GM21717 (cell line): ENCODE data around the gene RIN1.
"Not testable (repeated sequence)": the region's sequence is repeated elsewhere in the genome, so short reads cannot be mapped to it uniquely, and the experiment has no call there.

ENCODE experiments used
- ATAC-seq: cut with Tn5 transposase; IDR thresholded peaks from one replicate; pipeline ENCODE4 v1.9.1; 2021; ENCODE audit warnings: mild to moderate bottlenecking, moderate library complexity; ENCODE audit not compliant: unreplicated experiment

Gene RIN1

DNA sequence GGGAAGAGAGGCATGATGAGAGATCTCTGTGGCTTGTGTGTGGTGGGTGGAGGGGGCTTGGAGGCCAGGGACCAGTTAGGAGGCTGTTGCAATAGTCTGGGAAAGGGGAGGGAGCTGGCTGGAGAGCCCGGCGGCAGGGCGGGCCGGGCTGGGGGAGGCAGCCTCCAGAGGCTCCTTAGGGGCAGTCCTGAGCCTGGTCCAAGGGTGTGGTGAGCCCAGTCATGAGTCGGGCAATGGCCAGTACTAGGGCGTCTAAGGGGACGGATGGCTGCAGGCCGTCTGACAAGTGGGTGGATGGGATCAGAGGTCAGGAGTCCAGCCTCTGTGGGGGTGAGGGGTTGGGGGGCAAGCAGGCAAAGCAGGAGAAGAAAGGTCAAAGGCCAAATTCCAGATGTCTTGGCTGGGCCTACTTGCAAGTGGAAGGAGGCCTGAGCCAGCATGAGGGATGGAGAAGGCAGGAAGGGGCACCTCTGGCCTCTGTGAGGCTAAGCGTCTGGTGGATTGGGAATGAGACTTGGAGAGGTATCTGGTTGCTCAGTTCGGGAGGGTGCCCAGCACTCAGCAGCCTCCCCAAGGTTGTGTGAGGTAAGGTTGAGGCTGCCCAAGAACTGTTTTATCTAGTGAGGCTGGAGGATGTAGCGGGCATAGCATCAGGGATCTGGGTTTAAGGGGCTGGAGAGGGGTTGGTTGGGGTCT, 13.4 kb downstream of the RIN1 start:
- ATAC-seq: no peak

DNA sequence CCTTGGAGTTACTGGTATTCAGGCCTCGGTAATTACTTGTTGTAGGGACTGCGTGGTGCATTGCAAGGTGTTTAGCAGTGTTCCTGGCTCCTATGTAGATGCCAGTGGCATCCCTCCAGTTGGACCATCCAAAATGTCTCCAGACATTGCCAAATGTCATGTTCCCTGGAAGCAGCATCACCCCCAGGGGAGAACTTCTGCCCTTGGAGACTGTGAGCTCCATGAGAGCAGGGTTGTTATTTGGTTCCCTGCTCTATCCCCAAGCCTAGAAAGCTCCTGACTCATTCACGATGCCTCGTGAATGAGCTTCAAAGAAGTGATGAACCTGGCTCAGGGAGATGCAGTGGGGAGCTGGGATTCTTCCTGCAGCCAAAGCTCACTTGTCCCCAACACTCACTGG, 14.6 kb downstream of the RIN1 start:
- no peak for ATAC-seq

DNA sequence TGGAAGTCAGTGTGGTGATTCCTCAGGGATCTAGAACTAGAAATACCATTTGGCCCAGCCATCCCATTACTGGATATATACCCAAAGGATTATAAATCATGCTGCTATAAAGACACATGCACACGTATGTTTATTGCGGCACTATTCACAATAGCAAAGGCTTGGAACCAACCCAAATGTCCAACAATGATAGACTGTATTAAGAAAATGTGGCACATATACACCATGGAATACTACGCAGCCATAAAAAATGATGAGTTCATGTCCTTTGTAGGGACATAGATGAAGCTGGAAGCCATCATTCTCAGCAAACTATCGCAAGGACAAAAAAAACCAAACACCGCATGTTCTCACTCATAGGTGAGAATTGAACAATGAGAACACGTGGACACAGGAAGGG, 15.5 kb downstream of the RIN1 start:
- ATAC-seq: not testable (repeated sequence)

DNA sequence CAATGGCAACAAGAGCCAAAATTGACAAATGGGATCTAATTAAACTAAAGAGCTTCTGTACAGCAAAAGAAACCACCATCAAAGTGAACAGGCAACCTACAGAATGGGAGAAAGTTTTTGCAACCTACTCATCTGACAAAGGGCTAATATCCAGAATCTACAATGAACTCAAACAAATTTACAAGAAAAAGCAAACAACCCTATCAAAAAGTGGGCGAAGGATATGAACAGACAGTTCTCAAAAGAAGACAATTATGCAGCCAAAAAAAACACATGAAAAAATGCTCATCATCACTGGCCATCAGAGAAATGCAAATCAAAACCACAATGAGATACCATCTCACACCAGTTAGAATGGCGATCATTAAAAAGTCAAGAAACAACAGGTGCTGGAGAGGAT, 15.9 kb downstream of the RIN1 start:
- ATAC-seq: not testable (repeated sequence)

DNA sequence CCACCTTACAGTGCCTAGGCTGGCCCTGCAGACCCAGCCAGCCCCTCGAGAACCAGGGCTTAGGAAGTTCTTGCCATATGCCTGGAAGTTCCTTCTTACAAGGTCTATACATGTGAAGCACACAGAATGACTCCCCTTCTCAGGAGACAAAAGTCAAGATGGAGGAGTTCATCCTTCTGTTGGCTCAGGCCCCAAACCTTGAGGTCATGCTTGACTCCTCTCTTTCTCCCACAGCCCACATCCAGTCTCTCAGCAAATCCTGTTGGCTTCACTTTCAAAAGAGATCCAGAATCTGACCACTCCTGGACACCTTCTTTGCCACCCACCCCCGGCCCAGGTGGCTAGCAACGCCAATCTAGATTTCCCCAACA, 17.6 kb downstream of the RIN1 start:
- ATAC-seq: no peak

DNA sequence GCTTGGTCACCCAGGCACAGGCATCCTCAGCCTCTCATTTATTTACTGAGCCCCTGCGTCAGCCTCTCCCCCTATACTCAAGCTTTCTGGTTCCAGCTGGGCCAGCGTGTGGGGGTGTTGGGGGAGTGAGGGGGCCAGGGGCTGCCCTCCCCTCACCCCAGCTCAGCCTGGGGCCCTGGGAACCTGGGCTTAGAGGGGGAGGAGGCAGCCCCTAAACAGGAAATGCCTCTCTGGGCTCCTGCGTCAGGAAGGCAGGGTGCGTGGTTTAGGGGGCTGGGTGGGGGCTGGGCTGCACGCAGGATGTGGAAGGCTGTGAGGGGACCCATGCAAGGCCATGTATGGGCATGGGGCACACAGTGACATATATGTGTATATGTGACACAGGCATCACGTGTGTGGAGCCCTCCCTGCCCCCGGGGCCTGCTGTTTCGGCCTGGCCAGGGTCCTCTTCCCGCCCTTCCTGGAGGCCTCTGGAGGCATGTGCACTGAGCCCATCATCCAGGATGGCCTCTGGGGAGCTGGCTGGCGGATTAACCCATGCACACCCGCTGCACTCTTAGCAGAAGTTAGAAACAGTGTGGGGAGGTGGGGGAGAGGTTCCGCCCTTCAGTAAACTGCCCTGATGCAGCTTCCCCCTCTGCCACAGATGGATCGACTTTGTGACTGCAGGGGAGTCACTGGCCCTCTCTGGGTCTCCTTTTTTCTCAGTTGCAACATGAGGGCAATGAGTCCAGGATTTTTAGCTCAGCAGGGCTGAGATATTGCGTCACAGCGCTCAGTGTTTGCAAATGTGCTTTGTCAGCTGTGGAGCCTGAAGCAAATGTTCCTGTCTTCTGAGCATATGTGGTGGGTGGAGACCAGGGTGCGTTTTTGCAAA, 18.3 kb downstream of the RIN1 start:
- ATAC-seq: no peak

DNA sequence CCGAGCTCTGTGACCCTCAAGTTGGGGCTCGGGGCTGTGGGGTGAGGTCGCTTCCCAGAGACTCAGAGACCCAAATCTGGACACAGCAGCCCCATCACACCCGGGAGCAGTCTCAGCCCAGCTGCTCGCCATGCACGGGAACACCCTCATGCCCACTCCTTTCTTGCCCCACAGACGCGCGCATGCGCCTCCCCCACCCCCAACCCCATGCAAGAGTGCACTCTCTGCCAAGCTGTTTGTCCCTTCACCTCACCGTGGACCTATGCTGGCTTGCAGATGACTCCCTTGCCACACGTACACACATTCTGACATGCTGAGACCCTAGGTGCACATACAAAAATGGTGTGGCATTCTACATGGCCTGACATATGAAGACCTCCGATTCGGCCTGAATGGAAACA, 18.9 kb downstream of the RIN1 start:
- no peak for ATAC-seq

DNA sequence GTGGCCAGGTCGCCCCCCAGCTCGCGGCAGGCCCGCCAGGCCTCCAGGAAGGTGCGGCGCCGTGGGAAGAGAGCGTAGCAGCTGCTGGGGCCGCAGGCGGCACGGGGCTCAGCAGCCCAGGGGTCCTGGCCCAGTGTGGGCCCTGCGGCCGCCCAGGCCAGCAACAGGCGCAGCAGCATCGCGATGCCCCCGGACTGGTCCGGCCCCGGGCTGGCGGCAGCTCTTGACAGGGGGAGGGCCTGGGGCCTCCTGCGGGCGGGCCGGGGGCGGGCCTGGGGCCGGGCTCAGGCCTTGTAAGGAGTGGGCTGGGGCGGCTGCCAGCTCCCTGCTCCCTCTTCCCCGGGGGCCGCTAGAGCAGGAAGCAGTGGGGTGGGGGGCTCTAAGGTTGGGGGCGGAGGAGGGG, 19.4 kb downstream of the RIN1 start, which contains the start of gene CD248:
TSS of gene CD248 (minus strand) at position 196 of the 403 bp plus-strand sequence. CDS start at position 179, 17 bp downstream.
- ATAC-seq: no peak

DNA sequence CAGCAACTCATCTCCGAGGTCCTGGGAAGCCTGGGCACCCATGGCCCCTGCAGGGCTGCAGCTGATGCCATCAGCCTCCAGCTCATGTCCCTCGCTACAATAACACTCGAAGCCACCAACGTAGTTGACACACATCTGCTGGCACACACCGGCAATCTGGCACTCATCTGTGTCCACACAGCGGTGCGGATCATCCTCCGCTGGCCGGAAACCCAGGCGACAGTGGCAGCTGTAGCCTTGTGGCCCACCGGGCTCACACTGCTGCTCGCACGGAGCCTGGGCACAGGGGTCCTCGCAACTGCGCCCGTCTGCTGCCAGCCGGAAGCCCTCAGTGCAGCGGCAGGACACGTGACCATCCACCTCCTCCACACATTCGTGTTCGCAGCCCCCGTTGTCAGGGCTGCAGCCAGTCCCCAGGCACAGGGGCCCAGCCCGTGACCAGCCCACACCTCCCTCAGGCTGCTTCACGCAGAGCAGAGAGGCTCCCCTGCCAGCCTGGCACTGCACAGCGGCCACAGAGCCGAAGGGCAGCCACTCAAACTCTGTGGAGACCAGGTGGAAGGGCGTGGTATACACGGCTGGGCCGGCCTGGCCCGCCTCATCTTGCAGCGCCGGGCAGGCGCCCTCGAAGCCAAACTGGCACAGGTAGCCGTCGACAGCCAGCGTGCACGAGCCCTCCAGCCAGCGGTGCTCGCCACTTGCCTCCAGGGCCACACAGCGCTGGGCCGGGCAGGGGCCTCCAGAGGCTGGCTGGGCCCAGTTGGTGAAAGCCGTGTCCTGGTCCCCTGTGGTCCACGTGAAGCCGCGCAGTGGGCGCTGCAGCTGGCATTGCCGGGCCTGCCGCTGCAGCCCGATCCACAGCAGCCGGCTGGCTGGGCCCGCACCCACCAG, 20.1 kb downstream of the RIN1 start:
- ATAC-seq: no peak

DNA sequence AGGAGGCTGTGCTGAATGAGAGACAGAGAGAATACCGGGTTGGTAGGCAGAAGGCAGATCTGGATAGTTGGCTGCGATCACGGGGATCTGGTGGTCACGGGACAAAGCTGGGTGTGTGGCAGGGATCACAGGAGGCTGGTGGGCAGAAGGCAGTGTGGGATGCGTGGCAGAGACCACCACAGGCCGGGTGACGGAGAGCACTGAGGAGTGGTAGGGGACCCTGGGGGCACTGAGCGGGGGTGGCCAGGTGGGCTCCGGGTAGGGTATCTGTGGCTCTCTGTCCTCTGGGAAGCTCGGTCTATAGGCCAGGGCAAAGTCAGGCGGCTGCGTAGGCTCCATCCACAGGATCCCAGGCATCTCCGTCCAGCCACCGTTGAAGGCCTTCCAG, 20.7 kb downstream of the RIN1 start:
- ATAC-seq: no peak

DNA sequence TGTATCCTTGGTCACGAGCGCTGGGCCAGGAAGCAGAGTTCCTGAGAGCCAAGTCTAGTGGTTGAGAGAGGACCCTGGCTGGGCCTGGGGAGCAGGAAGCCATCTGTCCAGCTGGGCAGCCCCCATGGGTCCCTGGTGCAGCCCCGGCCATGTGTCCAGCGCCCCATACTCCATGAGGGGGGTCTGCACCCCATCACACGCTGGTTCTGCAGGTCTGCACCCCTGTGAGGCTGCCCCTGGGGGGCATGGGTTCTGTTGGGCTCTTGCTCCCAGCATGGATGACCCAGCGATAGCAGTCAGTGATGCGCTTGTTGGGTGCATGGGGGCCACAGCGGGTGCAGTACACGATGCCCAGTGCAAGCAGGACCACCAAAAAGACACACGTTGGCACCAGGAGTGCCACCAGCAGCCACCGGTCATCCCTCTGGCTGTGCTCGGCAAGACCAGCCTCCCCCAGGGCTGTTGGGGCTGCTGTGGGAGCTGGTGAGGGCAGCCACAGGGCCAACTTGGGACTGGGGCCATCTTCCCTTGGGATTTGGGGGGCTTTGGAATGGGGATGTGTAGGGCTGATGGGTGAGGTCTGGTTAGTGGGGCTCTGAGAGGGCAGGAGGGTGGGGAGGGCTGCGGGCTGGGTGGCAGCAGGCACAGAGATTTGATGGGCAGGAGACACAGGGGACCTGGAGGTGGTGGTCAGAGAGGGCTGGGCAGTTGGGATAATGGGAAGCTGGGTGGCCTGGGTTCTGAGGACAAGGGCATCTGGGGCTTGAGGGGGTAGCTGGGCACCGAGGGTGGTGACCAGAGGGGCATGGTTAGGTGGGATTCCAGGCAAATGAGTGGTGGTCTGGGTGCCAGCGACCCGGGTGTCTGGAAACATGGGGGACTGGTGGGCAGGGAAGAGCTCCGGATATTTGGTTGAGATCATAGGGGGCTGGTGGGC, 21.4 kb downstream of the RIN1 start:
- ATAC-seq: no peak

DNA sequence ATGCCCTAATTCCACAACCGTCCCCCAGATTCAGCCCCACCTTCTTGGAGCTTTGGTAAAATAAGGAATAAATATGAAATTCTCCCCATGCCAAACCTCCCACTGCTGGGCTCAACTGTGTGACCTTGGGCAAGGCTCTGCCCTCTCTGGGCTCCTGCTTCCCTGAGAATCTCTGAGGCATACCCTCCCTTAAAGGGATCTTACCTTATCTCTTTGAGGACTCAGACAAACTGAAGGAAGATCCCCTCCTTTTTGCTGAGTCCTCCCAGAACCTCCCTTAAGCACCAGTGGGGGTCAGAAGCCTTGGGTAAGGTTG, 22.1 kb downstream of the RIN1 start:
- no peak for ATAC-seq

DNA sequence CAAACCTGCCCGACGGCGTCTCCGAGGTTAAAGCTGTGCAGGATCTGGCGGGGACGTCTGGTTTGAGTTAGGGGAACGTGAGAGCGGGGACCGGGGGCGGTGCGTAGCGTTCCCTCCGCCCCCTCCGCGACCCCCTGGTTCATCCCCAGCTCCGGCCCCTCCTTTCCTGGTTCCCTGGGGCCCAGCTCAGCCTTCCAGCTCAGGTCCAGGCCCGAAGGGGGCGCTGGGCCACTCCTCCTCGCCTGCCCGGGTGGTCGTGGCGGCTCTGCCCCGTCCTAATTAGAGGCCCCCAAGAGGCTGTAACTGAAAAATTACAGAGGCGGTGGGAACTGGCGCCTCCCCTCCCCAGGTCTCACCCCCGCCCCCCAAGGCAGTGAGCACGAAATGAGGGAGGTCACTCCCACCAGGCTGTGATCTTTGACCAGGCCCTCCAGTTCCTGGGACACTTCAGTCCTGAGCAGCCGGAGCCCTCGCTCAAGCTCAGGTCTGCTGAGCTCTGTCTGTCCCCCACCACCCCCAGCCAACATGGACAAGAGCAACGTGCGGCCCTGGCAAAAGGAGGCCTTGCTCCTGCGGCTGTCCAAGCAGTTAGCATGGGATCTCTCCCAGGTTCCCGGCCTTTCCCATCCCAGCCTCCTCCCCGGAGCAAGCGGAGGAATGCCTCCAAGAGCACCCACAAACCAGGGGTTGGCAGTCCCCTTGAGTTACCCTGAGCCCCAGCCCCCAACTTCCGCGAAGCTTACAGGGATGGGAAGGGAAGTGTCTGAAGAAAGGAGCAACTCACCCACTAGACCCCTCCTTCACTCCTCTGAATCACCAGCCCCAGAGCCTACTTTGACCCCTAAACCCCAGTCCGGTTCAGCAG, 22.7 kb downstream of the RIN1 start:
- no peak for ATAC-seq

DNA sequence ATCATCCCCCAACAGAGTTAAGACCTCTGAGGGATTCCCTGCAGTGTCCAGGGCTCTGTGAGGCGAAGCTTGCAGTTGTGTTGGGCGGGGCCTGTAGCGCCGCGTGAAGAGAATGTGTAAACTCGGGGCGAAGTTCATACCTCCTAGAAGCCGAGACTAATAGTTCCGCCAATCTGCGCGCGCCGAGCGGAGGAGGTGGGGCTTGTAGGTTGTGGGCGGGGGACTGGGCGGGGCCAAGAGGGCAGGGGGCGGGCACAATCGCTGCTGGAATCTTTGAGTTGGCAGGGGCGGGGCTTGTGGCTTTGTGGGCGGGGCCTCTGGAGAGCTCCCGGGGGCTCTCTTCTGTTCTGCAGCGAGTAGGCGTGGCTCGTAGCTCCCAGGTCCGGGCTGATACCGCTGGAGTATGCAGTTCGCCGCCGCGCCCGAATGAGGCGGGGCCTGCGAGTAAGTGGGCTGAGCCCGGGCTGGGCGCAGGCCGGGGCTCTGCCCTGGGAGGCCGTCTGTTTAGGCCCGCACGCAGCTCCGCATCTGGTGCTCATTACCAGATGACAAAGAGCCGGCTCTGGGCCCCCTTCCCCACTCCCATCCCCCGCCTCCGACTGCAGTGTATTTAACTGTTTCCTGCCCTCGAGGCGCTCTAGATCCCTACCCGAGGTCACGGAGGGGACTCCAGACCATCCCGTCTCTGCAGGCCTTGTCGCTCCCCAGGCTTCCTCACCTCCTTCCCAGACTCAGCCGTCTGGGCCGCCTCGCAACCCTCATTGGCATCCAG, 23.5 kb downstream of the RIN1 start:
- peak; percentile 55 for ATAC-seq

DNA sequence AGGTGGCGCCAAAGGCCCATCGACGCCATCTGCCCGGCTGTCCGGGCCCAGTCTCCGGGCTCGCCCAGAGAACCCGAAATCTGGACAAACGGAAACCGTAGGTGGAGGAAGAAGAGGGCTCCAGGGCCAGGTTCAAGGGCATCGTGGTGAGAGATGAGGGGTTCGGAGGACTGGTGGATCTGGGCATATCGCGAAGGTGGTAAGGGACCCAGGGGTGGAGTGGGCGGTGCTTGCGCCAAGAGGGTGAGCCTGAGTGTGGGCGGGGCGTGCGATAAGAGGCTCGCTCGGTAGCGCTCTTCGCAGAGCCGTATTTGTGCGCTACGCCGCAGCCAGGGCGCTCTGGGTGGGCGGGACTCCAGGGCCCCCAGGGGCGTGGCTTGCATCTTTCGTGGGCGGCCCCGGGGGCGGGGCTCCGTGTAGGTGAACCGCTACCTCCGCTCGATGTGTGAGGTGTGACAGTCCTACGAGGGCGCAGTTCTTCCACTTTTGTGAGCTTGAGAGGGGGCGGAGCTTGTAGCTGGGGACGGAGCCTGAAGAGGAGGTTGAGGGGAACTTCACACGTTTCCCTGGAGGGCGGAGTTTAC, 24.2 kb downstream of the RIN1 start:
- peak; percentile 71 for ATAC-seq

DNA sequence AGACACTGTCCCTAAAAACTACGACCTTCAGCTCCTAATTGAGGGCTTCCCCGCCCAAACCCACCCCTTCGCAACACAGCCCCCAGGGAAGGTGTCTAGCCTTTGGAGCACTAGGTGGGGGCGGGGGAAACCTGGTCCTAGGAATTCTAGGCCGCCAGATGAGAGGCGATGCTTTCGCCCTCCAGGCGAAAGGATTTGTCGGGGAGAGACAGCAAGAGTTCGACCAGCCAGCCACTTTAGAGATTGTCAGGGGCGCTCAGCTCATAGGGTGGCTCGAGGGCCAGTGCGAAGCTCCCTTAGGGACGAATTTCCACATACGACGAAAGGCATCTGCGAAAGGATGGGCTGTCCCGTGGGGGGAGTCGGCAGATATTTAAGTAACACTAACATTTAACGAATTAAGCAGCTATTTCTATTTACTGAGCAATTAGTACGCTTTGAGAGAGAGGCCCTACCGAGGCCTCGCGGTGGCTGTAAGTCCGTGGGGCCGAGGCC, 24.7 kb downstream of the RIN1 start:
- ATAC-seq: no peak

DNA sequence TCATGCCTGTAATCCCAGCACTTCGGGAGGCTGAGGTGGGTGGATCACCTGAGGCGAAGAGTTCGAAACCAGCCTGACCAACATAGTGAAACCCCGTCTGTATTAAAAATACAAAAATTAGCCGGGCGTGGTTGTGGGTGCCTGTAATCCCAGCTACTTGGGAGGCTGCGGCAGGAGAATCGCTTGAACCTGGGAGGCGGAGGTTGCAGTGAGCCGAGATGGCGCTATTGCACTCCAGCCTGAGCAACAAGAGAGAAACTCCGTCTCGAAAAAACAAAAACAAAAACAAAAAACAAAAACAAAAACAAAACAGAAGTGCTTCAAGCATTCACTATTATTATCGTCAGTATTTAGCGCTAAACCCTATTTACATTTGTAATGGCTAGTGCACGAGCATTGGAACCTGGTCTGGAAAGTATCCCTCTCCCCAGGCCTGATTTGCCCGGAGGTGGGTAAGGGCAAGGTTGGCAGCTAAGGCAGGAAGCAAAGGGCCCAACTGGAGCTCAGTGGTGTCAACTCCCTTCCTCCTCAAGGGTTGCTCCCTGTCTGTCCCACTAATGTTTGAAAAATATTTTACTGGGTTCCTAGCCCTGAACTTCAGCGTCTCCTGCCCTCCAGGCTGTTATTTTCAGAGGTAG, 25.3 kb downstream of the RIN1 start:
- not testable (repeated sequence) for ATAC-seq

DNA sequence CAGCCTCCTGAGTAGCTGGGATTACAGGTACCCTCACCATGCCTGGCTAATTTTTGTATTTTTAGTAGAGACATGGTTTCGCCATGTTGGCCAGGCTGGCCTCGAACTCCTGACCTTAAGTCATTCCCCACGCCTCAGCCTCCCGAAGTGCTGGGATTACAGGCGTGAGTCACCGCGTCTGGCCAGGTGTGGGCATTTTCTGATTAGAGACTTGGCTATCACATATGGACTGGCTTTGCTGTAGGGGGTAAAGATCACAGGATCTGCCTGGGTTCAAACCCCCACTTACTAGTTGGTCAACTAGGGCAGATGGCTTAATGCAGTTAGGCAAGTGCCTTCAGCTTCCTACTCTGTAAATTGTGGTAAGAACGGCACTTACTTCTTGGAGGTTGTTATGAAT, 25.9 kb downstream of the RIN1 start:
- ATAC-seq: no peak
